ENCODE data around the gene UBE2O. TPM values are rescaled to one million over a fixed set of nuclear protein-coding genes. Genes with fewer than 3 reads are reported as not detected.

UBE2O gene
- total RNA-seq, 1 donor from 2014 or later, result 35.7 TPM

DNA sequence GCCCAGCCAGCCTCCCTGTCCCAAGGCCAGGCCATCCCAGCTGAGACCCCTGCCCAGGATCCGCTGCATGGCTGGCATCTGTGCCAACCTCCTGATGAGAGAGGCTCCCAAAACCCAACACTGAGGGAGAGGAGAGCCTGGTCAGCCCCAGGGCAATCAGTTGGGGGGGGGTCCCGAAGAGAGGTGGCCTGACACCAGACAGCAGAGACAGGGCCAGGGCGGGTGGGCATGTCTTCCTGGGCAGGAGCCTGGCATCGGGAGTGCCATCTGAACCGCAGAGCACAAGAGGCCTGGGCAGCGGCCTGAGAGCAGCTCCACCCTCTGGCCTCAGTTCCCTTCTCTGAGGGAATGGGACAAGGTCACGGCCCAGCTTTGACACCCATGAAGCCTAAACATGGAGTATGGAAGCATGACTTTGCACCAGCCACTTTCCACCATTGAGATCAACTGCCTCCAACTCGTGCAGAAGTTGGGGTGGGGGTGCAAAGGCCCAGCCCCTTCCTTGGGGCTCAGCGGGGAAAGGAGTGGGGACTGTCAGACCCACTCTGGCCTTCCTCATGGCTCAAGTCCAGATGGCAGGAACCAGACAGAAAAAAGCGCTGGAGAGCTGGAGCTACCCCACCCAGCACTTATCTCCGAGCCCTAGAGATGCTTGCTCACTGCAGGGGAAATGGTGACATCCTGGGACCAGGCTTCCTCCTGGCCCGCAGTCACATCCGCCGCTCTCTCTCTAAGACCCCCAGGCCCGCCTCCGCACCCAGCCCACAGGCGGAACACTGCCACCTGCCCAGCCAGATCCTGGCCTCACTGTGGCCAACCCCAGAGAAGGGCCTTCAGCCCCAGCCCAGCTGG lies 38.5 kb upstream of the UBE2O start:
- no peaks in the 10 kb centered on the region for H3K9me3 ChIP-seq (replicated peaks)
- H3K27me3 ChIP-seq (ENCODE audit: low read depth), result no peaks in the 10 kb centered on the region
- TF ChIP-seq, protein P1, sequence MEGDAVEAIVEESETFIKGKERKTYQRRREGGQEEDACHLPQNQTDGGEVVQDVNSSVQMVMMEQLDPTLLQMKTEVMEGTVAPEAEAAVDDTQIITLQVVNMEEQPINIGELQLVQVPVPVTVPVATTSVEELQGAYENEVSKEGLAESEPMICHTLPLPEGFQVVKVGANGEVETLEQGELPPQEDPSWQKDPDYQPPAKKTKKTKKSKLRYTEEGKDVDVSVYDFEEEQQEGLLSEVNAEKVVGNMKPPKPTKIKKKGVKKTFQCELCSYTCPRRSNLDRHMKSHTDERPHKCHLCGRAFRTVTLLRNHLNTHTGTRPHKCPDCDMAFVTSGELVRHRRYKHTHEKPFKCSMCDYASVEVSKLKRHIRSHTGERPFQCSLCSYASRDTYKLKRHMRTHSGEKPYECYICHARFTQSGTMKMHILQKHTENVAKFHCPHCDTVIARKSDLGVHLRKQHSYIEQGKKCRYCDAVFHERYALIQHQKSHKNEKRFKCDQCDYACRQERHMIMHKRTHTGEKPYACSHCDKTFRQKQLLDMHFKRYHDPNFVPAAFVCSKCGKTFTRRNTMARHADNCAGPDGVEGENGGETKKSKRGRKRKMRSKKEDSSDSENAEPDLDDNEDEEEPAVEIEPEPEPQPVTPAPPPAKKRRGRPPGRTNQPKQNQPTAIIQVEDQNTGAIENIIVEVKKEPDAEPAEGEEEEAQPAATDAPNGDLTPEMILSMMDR (IDR thresholded peaks at IDR 0.05; ENCODE audit: borderline replicate concordance), result no peak
- H3K27ac ChIP-seq (replicated peaks), result peak overlapping the region; percentile 84
- peaks cover 9% of the 10 kb centered on the region for H3K36me3 ChIP-seq
- peak overlapping the region; percentile 41 for H3K4me3 ChIP-seq
- no peak for DNase-seq
- intact Hi-C loops (cut with micrococcal nuclease), result no loop called here
- peaks cover 55% of the 10 kb centered on the region for H3K4me1 ChIP-seq

DNA sequence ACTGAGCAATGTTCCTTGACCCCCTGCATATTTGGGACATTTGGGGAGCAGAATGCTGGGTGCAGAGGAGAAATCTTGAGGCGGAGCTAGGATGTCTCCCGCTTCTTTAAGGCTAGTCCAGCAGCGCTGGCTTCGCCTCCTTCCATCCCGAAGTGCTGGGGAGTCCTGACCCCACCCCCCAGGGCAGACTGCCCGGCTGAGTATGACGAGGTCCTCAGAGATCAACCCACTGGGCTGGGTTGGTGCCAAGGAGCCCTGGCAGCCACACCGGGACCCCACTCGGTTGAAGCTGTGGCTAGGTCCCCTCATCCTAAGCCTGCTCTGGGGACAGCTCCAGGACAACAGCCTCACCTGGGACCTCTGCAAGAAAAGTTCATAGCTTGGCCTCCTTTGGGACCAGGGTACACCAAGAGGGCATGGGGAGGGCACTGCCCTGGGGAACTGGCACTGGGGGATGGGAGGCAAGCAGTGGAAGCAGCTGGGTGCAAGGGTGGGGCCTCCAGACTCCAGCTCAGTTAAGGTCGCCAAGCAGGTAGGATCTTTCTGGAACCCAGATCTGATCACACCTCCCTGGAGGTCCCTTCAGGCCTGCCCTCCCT lies 37.3 kb upstream of the UBE2O start:
- DNase-seq, result no peak
- Histone ChIP-seq H3K4me1 (peaks cover 53% of the 10 kb centered on the region), H3K27me3 (ENCODE audit: low read depth) (no peaks in the 10 kb centered on the region), H3K27ac (replicated peaks) (peak overlapping the region; percentile 23), H3K36me3 (peaks cover 9% of the 10 kb centered on the region), H3K4me3 (no peak overlapping the region), H3K9me3 (replicated peaks) (no peaks in the 10 kb centered on the region)
- TF ChIP-seq, protein P1 (IDR thresholded peaks at IDR 0.05; ENCODE audit: borderline replicate concordance), result no peak
- intact Hi-C loops (cut with micrococcal nuclease), result no loop called here

DNA sequence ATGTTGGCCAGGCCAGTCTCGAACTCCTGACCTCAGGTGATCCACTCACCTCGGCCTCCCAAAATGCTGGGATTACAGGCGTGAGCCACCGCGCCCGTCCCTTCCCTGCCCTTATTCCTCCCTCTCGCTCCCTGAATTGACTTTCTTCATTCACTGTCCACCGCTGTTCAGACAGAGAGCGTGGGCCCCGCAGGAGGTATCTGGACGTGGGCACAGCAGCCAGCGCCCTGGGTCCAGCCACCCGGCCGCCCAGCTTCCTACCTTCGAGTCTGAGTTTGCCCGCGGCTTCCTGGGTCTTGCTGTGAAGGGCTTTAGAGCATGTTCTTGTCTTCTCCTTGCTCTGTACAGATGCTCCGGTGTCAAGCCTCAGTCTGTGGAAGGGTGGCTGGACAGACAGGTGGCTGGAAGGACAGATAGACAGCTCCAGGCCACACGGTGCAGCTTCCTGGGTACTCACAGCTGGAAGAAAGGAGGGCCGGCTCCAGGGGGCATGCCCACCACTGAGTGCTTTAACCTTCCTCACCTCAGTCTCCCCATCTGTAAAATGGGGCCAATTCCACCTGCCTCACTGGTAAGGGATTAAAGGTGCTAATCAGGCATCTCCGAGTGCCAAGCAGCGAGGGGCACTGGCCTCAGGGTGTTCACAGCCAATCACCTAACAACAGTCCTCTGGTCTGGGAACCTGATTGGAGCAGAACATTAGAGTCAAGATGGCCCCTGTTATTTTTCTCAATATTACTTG lies 34.7 kb upstream of the UBE2O start:
- peak overlapping the region; percentile 8 for H3K27ac ChIP-seq (replicated peaks)
- H3K36me3 ChIP-seq, result peaks cover 9% of the 10 kb centered on the region
- TF ChIP-seq, protein P1 (IDR thresholded peaks at IDR 0.05; ENCODE audit: borderline replicate concordance), result no peak
- H3K4me1 ChIP-seq, result peaks cover 45% of the 10 kb centered on the region
- no peaks in the 10 kb centered on the region for H3K27me3 ChIP-seq (ENCODE audit: low read depth)
- no peak overlapping the region for H3K4me3 ChIP-seq
- H3K9me3 ChIP-seq (replicated peaks), result no peaks in the 10 kb centered on the region
- DNase-seq, result no peak
- intact Hi-C loops (cut with micrococcal nuclease), result no loop called here

DNA sequence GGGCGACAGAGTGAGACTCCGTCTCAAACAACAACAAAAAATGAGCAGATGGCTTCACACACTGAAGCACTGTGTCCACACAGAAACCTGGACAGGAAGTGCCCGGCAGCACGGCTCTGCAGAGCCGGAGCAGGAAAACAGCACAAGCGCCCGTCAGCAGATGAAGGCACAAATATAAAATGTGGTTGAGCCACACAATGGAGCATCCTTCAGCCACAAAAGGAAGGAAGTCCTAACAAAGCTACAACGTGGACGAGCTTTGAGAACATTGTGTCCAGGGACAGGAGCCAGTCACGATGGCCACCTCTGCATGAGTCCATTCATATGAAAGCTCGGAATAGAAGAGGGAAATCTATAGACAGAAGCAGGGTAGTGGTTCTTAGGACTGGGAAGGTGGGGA lies 32.6 kb upstream of the UBE2O start:
- intact Hi-C loops (cut with micrococcal nuclease), result no loop called here
- Histone ChIP-seq H3K27me3 (ENCODE audit: low read depth) (no peaks in the 10 kb centered on the region), H3K9me3 (replicated peaks) (no peaks in the 10 kb centered on the region), H3K4me1 (peaks cover 24% of the 10 kb centered on the region), H3K36me3 (peaks cover 14% of the 10 kb centered on the region), H3K27ac (replicated peaks) (peak overlapping the region; percentile 77), H3K4me3 (no peak overlapping the region)
- DNase-seq, result no peak
- TF ChIP-seq, protein P1 (IDR thresholded peaks at IDR 0.05; ENCODE audit: borderline replicate concordance), result no peak

DNA sequence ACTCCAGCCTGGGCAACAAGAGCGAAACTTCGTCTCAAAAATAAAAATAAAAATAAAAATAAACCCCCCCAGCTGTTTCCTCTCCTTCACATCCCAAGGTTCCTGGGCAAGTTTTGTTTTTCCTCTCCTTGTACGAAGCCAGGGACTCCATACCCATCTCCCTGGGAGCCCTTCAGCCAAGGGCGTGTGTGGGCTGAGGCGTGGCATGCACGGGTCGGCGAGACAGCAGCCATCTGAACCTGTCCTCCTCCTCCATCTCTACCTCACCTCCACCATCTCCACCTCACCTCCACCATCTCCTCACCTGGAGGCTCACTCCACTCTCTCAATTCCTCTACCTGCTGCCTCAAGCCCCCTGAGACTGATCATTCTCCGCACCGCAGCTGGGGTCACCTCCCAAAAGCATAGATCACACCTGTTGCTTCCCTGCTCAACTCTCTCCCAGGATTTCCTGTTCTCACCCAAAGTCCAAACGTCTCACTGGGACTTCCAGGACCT lies 31.3 kb upstream of the UBE2O start:
- TF ChIP-seq, protein P1 (IDR thresholded peaks at IDR 0.05; ENCODE audit: borderline replicate concordance), result no peak
- H3K27ac ChIP-seq (replicated peaks), result peak overlapping the region; percentile 77
- peaks cover 17% of the 10 kb centered on the region for H3K36me3 ChIP-seq
- no peaks in the 10 kb centered on the region for H3K9me3 ChIP-seq (replicated peaks)
- H3K4me1 ChIP-seq, result peaks cover 16% of the 10 kb centered on the region
- DNase-seq, result no peak
- intact Hi-C loops (cut with micrococcal nuclease), result no loop called here
- no peaks in the 10 kb centered on the region for H3K27me3 ChIP-seq (ENCODE audit: low read depth)
- no peak overlapping the region for H3K4me3 ChIP-seq

Measured in left ventricle myocardium inferior (tissue), 1 donor.